Cardiac muscle cell (in vitro differentiated cells and primary cell): ENCODE results near the gene TEX261. TPM values are rescaled to one million over a fixed set of nuclear protein-coding genes. Genes with fewer than 3 reads are reported as not detected.

Experiments used
- DNase-seq, 2 donors: peaks; one replicate each; pipeline versions ENCODE4 v3.0.0 to v3.0.0-alpha.2; 2010 to 2017; ENCODE audit warnings: low read depth in 1 of 2, low spot score in 1 of 2
- H3K27ac ChIP-seq: fragments of 200-600 bp; sonication (generic); 2 replicates; pipeline ENCODE4 v1.5.1; 2016
- H3K27me3 ChIP-seq: fragments of 200-600 bp; sonication (generic); 2 replicates; pipeline ENCODE4 v1.6.0; 2016; ENCODE audit warnings: control low read depth
- H3K36me3 ChIP-seq: fragments of 200-600 bp; sonication (generic); 2 replicates; pipeline ENCODE4 v1.5.1; 2016; ENCODE audit warnings: control low read depth
- H3K4me1 ChIP-seq: fragments of 200-600 bp; sonication (generic); 2 replicates; pipeline ENCODE4 v1.8.1; 2017; ENCODE audit warnings: low read depth, mild to moderate bottlenecking, mixed run types
- H3K4me3 ChIP-seq: fragments of 200-600 bp; sonication (generic); 2 replicates; pipeline ENCODE4 v1.5.1; 2016; ENCODE audit warnings: mild to moderate bottlenecking
- H3K9me3 ChIP-seq: fragments of 200-600 bp; sonication (generic); 2 replicates; pipeline ENCODE4 v1.5.1; 2017; ENCODE audit warnings: low read depth, mild to moderate bottlenecking, control low read depth
- CTCF ChIP-seq: IDR thresholded peaks from 2 replicates; pipeline ENCODE4 v1.5.1; 2012; ENCODE audit warnings: low read depth, mild to moderate bottlenecking, low read length
- polyA plus RNA-seq: library from polyadenylated mRNA; unstranded; fragments of >200 nt; fragmentation: Nextera tagmentation; extraction: Ambion mirVana; gene quantifications from 2 replicates; pipeline ENCODE4 v1.2.1, GENCODE V29; 2016
- total RNA-seq: library from RNA; depleted of rRNA; stranded (reverse); fragments of >200 nt; gene quantifications from 2 replicates; pipeline ENCODE4 v1.2.3, GENCODE V29; 2016

TEX261 gene
- total and polyA plus RNA-seq, 2 experiments from 2014 or later: 13.9 to 31.5 TPM

GRCh38 chr2:70960833-70961647 lies 33.6 kb downstream of the TEX261 start:
- DNase-seq: peak in 1 of 2 donors; percentile 12
- Histone ChIP-seq H3K9me3 (no peaks in the 10 kb centered on the region), H3K27me3 (peaks cover 69% of the 10 kb centered on the region), H3K4me3 (no peak overlapping the region), H3K27ac (no peak overlapping the region), H3K4me1 (no peaks in the 10 kb centered on the region), H3K36me3 (no peaks in the 10 kb centered on the region)
- peak; percentile 19 for TF ChIP-seq CTCF

DNA sequence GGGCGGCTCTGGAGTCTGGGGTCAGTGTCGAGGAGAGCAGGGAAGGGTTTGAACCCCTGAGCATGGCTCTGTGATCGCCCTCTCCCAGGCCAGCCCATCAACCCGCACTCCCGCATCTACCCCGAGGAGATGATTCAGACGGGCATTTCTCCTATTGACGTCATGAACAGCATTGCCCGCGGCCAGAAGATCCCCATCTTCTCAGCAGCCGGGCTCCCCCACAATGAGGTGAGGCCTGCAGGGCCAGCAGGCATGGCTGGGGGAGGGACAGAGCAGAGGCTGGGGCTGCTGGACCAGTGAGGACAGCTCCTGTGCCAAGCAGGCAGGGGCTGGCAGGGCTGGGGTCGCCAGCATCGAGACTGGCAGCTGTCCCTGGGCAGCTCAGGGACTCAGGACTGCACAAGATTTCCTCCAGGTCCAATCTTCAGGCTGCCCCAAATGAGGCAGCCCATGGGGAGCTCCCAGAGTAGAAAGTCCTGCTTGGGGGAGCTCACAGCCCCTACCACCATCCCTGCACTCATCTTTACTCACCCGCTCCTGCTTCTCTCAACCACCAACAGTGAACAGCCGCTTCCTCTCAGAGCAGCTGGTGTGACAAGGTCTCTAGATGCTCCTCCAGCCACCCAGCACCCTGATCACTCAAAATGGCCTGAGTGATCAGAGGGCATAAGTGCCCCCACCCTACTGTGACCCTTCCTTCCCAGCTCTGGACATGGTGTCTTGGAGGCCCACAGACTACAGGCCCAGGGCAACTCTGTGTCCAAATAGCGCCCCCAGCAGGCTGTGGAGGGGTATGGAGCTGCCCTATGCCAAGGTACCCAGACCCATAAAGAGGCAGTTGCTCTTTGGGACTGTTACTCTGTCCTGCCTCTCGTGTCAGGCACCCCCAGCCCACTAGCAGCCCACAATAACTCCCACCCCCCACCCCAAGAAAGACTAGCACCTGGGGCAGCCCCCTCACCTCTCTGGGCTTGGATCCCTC lies 34.5 kb downstream of the TEX261 start:
- no peak for TF ChIP-seq CTCF
- no peaks in the 10 kb centered on the region for H3K4me1 ChIP-seq
- H3K4me3 ChIP-seq: no peak overlapping the region
- H3K9me3 ChIP-seq: no peaks in the 10 kb centered on the region
- peaks cover 69% of the 10 kb centered on the region for H3K27me3 ChIP-seq
- DNase-seq: no peak
- no peaks in the 10 kb centered on the region for H3K36me3 ChIP-seq
- no peak overlapping the region for H3K27ac ChIP-seq

DNA sequence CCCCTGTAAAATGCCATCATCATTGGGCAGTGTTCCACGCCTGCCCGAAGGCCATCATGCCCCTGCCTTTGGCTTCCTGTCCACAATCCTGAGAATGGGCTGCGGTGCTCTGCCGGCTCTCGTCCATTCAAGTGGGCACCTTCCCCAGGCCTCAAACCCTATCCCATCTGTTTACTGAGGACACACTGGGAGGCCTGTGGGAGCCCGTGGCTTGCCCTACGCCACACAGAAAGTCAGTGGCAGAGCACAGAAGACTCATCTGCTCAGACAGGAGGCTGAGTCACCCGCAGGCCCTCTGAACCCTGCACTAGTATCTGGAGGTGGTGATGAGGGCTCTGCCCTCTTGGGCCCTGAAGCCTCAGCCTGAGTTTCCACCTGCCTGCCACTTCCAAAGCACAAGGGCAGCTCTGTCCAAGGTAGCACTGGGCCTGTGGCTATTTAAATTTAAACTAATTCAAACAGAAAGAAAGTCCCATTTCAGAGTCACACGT lies 35.4 kb downstream of the TEX261 start:
- no peaks in the 10 kb centered on the region for H3K36me3 ChIP-seq
- no peak overlapping the region for H3K4me3 ChIP-seq
- H3K27ac ChIP-seq: no peak overlapping the region
- no peaks in the 10 kb centered on the region for H3K9me3 ChIP-seq
- no peak for DNase-seq
- H3K27me3 ChIP-seq: peaks cover 69% of the 10 kb centered on the region
- no peak for TF ChIP-seq CTCF
- no peaks in the 10 kb centered on the region for H3K4me1 ChIP-seq

DNA sequence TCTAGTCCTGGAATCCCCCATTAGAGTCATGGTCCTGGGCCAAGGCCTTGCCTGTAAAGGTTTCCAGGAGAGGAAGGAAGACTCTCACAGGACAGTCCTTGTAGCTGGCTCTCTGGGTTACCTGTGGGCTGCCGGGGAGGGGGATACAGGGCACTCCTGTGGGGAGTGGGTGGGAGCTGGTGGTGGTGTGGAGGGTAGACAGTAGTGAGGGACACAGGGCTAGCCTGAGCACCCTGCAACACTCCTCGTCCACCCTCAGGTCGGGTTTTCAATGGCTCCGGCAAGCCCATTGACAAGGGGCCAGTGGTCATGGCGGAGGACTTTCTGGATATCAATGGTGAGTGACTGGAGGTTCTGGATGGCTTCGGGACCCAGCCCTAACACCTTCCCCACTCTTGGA lies 35.9 kb downstream of the TEX261 start:
- H3K4me3 ChIP-seq: no peak overlapping the region
- H3K27me3 ChIP-seq: peaks cover 69% of the 10 kb centered on the region
- no peaks in the 10 kb centered on the region for H3K36me3 ChIP-seq
- no peaks in the 10 kb centered on the region for H3K4me1 ChIP-seq
- H3K27ac ChIP-seq: no peak overlapping the region
- TF ChIP-seq CTCF: no peak
- DNase-seq: no peak
- no peaks in the 10 kb centered on the region for H3K9me3 ChIP-seq

- no peaks in the 10 kb centered on the region for H3K36me3 ChIP-seq
- H3K27me3 ChIP-seq: peaks cover 69% of the 10 kb centered on the region
- H3K9me3 ChIP-seq: no peaks in the 10 kb centered on the region
- DNase-seq: no peak
- no peak for TF ChIP-seq CTCF
- no peak overlapping the region for H3K4me3 ChIP-seq
- no peak overlapping the region for H3K27ac ChIP-seq
- H3K4me1 ChIP-seq: no peaks in the 10 kb centered on the region
Measured at GRCh38 chr2:70957798-70958197, 36.9 kb downstream of the TEX261 start.
